ENCODE data around the gene EMC6.

DNA sequence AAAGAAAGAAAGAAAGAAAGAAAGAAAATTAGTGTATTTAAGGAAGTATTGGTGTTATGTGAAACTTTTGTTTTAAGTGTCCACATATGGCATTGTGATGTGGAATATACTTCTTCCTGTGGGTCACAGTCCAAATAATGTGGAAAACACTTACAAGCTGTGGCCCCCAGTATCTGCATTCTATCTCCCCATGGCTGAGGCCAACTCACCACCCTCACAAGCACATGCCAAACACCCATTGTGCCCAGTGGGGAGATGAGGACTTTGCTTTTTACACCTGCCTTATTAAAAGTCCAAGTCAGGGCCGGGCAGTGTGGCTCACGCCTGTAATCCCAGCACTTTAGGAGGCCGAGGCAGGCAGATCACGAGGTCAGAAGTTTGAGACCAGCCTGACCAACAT is 31.3 kb downstream of the EMC6 start:
- TF ChIP-seq POLR2A (IDR thresholded peaks at IDR 0.05): no peak
- TF ChIP-seq, protein P1, sequence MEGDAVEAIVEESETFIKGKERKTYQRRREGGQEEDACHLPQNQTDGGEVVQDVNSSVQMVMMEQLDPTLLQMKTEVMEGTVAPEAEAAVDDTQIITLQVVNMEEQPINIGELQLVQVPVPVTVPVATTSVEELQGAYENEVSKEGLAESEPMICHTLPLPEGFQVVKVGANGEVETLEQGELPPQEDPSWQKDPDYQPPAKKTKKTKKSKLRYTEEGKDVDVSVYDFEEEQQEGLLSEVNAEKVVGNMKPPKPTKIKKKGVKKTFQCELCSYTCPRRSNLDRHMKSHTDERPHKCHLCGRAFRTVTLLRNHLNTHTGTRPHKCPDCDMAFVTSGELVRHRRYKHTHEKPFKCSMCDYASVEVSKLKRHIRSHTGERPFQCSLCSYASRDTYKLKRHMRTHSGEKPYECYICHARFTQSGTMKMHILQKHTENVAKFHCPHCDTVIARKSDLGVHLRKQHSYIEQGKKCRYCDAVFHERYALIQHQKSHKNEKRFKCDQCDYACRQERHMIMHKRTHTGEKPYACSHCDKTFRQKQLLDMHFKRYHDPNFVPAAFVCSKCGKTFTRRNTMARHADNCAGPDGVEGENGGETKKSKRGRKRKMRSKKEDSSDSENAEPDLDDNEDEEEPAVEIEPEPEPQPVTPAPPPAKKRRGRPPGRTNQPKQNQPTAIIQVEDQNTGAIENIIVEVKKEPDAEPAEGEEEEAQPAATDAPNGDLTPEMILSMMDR (IDR thresholded peaks at IDR 0.05): no peak
